Skeletal muscle satellite cell (primary cell): Measurements from ENCODE around the gene FAHD1. TPM values are rescaled to one million over a fixed set of nuclear protein-coding genes. Genes with fewer than 3 reads are reported as not detected.

Source experiments
- H3K27me3 ChIP-seq: 2 replicates; pipeline ENCODE4 v1.7.0; 2013; ENCODE audit warnings: low read length; ENCODE audit not compliant: control insufficient read depth, insufficient read depth
- H3K36me3 ChIP-seq: 2 replicates; pipeline ENCODE4 v1.7.0; 2013; ENCODE audit warnings: mild to moderate bottlenecking, control low read depth, low read length; ENCODE audit not compliant: insufficient read depth
- H3K4me1 ChIP-seq: 2 replicates; pipeline ENCODE4 v1.7.0; 2013; ENCODE audit warnings: low read length; ENCODE audit not compliant: control insufficient read depth, insufficient read depth
- H3K4me2 ChIP-seq: 2 replicates; pipeline ENCODE4 v1.7.0; 2013; ENCODE audit warnings: mild to moderate bottlenecking, low read length
- H3K4me3 ChIP-seq: 2 replicates; pipeline ENCODE4 v1.7.0; 2013; ENCODE audit warnings: low read length
- H3K9ac ChIP-seq: 2 replicates; pipeline ENCODE4 v1.7.0; 2013; ENCODE audit warnings: mild to moderate bottlenecking, low read depth, low read length, moderate library complexity
- H3K9me3 ChIP-seq: replicated peaks from 2 replicates; pipeline ENCODE4 v1.7.0; 2013; ENCODE audit warnings: mild to moderate bottlenecking, control low read depth, low read length
- total RNA-seq: library from RNA; depleted of rRNA; stranded (reverse); fragments of >200 nt; gene quantifications from 2 replicates; pipeline ENCODE4 v1.2.3, GENCODE V29; 2012; rRNA removed

The FAHD1 gene
- total RNA-seq = 67.1 and 76.3 TPM in 2 replicates

DNA sequence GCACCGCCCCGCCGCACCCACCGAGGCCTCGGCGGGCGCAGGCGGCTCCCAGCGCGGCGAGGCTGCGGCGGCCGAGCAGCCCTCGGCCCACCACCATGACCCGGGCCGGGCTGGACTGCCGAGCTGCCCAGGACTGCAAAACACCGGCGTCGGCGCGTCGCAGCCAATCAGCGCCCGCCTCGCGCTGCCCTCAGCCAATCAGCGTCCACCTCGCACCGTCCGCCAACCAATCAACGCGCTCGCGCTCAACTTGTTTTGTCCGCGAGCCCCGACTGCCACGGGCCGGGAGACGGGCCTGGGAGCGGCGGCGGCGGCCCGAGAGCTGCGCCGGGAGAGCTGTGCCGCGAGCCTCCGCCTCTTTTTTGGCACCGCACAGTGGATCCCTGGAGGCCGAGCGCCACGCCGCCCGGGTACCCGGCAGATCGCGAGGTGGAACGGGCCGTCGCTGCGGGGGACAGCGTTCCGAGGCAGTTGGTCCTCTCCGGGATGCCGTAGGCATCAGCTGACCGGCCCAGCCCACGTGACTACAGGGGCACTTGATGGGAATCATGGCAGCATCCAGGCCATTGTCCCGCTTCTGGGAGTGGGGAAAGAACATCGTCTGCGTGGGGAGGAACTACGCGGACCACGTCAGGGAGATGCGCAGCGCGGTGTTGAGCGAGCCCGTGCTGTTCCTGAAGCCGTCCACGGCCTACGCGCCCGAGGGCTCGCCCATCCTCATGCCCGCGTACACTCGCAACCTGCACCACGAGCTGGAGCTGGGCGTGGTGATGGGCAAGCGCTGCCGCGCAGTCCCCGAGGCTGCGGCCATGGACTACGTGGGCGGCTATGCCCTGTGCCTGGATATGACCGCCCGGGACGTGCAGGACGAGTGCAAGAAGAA lies at the start of gene FAHD1, which contains the start of gene HAGH:
FAHD1 (plus strand) TSS at position 516 of the 883 bp plus-strand sequence; CDS start at position 549, 33 bp downstream.
HAGH (minus strand) TSS at position 135 of the 883 bp plus-strand sequence; CDS start at position 97, 38 bp downstream.
- Histone ChIP-seq H3K4me3 (peak within 1 kb of the TSS; percentile 86), H3K9me3 (no peaks in the 10 kb centered on the region), H3K4me1 (peaks cover 19% of the 10 kb centered on the region), H3K27me3 (no peaks in the 10 kb centered on the region), H3K36me3 (peaks cover 3% of the 10 kb centered on the region), H3K4me2 (peak within 1 kb of the TSS; percentile 88), H3K9ac (peak within 1 kb of the TSS; percentile 78)

DNA sequence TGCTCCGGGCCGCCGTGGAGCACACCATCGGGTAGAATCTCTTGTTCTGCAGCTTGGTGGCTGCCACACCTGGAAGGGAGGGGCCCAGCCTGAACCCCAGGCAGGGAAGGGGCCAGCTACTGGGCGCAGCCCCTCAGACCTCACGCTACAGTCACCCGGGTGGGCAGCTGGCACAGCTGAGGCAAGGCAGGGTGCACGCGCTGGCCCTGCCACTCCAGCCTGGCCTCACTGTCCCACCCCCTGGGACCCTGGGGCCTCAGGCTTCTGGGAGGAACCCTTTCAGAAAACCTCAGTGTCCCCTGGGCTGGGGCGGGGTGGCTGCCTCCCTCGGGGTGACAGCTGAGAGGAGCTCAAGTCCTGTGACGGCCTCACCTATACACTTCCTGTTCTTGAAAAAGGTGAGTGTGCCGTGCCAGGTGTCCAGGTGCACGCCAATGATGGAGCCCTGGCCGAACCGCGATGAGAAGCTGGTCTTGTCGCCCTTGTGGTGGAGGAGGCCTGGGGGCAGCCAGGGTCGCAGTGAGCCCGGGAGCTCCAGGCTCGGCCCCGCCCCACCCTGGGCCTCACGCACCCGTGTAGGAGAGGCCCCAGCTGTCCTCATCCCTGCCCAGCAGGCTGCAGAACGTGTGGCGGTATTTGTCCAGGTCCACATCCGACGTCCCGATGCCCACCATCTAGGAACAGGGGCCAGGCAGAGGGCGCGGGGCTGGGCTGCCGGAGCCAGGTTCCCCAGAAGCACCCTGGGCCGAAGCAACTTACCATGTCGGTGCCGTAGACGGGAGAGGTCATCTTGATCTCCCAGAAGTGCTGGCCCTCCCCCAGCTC lies 49.4 kb upstream of the FAHD1 start:
- H3K4me2 ChIP-seq = no peak overlapping the region
- no peaks in the 10 kb centered on the region for H3K9me3 ChIP-seq
- H3K4me3 ChIP-seq = no peak overlapping the region
- peaks cover 22% of the 10 kb centered on the region for H3K4me1 ChIP-seq
- H3K27me3 ChIP-seq = no peaks in the 10 kb centered on the region
- no peak overlapping the region for H3K9ac ChIP-seq
- peaks cover 31% of the 10 kb centered on the region for H3K36me3 ChIP-seq

DNA sequence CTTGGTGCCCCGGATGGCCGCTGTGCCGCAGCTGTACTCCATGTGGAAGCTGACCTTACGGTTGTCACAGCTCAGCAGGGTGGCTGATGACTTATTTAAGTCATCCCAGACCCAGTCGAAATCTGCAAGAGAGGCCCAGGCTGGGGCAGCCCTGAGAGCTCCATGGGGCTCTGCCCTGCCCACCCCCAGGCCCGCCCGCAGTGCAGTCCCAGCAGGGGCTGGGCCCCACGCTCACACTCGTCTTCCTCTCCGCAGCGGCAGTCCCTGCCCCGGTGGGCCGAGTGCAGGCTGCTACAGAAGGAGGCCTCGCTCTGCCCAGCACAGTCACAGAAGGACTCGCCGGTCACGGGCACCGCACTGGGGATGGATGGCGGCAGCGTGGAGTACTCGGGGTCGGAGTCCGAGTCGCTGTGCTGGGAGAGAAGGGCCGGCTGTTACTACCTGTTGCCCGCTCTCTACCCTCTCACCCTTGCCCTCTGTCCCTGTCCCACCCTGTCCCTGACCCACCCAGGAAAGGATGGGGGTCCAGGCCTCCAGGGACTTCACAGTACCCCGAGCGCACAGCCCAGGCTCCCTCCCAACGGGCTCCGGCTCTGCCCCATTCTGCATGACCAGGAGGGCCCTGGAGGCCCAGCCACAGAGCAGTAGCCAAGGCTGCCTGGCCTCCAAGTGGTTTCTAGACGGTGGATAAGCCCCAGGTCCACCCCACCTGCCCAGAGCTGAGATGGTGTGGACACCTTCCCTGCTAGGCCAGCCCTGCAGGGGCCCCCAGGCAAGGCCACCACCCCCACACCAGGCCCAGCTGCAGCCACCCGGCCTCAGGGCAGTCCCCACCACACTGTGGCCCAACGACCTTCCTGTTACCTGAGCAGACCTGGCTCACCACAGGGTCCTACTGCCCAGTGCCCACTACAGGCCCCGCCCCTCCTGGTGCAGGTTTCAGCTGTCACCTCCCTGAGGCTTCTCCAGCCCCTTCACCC lies 48.5 kb upstream of the FAHD1 start:
- Histone ChIP-seq H3K4me1 (peaks cover 22% of the 10 kb centered on the region), H3K36me3 (peaks cover 31% of the 10 kb centered on the region), H3K4me2 (no peak overlapping the region), H3K9ac (no peak overlapping the region), H3K4me3 (no peak overlapping the region), H3K9me3 (no peaks in the 10 kb centered on the region), H3K27me3 (no peaks in the 10 kb centered on the region)

DNA sequence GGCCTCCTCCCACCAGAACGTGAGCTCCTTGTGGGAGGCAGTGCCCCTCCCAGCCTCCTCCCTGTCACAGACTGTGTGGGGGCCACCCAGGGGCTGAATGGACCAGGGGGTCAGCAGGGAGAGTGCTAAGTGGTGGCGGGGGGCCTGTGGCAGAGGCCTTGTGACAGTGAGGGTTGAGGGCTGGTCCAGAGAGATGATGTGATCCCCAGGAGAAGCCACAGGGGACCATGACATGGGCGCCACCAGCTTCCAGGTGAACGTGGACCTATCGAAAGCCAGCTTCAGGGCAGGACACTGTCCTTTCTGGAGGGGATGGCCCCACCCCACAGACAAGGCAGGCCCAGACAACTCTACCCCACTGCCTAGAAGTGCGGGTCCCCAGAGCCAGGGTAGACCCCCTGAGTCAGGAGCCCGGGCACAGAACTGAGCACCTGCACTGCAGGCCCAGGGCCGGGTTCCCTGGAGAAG lies 47.7 kb upstream of the FAHD1 start:
- H3K9ac ChIP-seq = no peak overlapping the region
- H3K4me1 ChIP-seq = peaks cover 20% of the 10 kb centered on the region
- H3K9me3 ChIP-seq = no peaks in the 10 kb centered on the region
- no peak overlapping the region for H3K4me2 ChIP-seq
- H3K4me3 ChIP-seq = no peak overlapping the region
- H3K27me3 ChIP-seq = no peaks in the 10 kb centered on the region
- H3K36me3 ChIP-seq = peaks cover 31% of the 10 kb centered on the region

DNA sequence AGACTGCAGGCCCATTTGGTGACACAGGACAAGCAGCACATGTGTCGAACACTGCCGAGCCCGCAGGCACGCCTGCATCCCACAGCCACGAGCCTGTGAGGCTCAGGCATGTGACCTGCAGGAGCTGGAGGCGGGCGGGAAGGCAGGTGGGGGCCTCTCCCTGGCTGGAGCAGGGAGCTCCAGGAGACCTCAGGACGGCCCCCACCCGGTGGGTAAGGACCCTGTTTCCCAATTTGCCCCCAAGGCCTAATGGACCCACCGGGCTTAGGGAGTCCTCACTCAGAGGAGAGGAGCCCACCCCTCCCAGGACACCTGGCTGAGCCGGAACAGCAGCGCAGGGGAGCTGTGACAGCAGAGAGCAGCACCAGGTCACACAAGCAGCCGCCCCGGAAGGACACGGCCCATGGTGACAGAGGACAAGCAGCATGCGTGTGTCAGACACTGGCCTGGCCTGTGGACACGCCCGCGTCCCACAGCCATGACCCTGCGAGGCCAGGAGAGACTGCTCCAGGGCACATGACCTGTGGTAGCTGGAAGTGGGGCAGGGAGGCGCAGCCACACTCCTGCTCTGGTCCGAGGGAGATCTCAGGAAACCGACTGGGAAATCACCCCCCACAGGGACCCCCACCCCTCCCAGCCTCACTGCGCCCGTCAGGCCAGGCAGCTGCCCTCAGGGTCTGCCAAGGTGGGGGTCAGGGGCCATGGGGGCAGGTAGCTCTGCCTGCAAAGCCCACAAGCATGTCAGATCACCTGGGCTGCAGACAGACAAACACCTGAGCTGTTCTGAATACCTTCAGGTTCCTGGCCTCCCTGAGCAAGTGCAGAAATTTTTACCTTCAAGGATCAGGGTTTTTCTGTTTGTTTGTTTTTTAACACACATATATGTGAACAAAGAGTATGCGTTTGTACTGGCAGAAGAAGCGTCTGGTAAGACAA lies 47.0 kb upstream of the FAHD1 start:
- H3K4me3 ChIP-seq = no peak overlapping the region
- H3K4me2 ChIP-seq = no peak overlapping the region
- no peaks in the 10 kb centered on the region for H3K27me3 ChIP-seq
- H3K4me1 ChIP-seq = peaks cover 12% of the 10 kb centered on the region
- H3K9ac ChIP-seq = no peak overlapping the region
- no peaks in the 10 kb centered on the region for H3K9me3 ChIP-seq
- peaks cover 31% of the 10 kb centered on the region for H3K36me3 ChIP-seq

DNA sequence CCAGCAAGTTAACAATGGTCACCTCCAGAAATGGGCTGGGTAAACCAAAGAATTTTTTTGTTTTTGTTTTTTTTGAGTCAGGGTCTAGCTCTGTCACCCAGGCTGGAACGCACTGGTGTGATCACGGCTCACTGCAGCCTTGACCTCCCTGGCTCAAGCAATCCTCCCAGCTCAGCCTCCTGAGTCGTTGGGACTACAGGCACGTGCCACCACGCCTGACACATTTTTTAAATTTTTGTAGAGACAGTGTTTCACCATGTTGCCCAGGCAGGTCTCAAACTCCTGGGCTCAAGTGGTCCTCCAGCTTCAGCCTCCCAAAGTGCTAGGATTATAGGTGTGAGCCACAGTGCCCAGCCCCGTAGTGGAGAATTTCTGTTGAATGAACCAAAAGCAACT lies 46.3 kb upstream of the FAHD1 start:
- Histone ChIP-seq H3K4me1 (peaks cover 9% of the 10 kb centered on the region), H3K4me3 (no peak overlapping the region), H3K36me3 (peaks cover 25% of the 10 kb centered on the region), H3K9me3 (no peaks in the 10 kb centered on the region), H3K27me3 (no peaks in the 10 kb centered on the region), H3K9ac (no peak overlapping the region), H3K4me2 (peak overlapping the region; percentile 96)

DNA sequence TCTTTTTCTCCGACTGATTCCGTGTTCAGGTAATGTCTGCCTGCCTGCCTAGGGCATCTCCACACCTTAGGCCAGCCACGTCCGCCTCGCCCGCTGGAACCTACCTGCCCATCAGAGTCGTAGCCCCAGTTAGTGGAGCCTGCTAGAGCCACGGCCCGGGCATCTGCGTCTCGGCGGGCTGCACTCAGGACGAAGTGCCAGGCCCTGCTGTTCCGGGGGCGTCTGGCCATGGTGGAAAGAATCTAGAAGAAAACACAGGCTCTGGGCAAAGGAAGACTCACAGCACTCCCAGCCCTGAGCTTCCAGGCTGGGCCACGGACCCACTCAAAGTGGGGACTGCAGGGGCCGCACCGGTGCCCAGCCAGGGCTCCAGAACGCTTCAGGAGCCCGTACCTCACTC lies 45.8 kb upstream of the FAHD1 start:
- Histone ChIP-seq H3K4me1 (peaks cover 9% of the 10 kb centered on the region), H3K9ac (peak overlapping the region; percentile 82), H3K36me3 (peaks cover 23% of the 10 kb centered on the region)

DNA sequence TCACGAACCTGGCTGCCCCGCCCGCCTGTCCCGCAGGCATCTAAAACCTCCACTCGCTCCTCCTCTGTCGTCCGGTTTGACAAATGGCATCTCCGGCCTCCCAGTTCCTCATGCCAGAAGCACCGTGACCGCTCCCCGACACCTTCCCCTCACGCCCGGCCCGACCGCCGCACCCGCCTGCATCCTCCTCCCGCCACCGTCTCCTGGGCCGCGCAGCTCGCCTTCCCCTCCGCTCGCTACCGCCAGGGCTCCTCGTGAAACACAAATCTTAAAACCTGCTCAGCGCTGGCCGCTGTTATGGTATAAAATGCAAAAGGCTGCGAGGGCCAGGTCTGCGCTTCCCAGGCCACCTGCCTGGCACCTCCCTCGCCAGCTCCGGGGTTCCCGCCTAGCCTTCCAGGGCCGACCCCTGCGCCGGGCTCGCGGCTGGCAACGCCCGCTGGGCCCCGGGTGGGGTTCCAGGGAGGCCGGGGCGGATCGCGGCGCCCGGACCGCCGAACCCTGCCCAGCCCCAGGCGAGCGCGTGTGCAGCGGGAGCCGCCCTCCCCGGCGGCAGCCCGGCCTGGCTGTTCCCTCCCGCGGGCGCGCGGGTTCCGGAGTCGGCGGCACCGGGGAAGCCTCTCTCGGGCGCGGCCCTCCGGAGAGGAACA lies 45.1 kb upstream of the FAHD1 start:
- Histone ChIP-seq H3K27me3 (no peaks in the 10 kb centered on the region), H3K9me3 (no peaks in the 10 kb centered on the region), H3K4me2 (peak overlapping the region; percentile 96), H3K4me1 (peaks cover 9% of the 10 kb centered on the region), H3K36me3 (peaks cover 24% of the 10 kb centered on the region), H3K4me3 (peak overlapping the region; percentile 74), H3K9ac (peak overlapping the region; percentile 82)

More for the DNA sequence above, 45.8 kb upstream of the FAHD1 start:
- Histone ChIP-seq H3K9me3 (no peaks in the 10 kb centered on the region), H3K4me2 (peak overlapping the region; percentile 96), H3K4me3 (peak overlapping the region; percentile 74), H3K27me3 (no peaks in the 10 kb centered on the region)

DNA sequence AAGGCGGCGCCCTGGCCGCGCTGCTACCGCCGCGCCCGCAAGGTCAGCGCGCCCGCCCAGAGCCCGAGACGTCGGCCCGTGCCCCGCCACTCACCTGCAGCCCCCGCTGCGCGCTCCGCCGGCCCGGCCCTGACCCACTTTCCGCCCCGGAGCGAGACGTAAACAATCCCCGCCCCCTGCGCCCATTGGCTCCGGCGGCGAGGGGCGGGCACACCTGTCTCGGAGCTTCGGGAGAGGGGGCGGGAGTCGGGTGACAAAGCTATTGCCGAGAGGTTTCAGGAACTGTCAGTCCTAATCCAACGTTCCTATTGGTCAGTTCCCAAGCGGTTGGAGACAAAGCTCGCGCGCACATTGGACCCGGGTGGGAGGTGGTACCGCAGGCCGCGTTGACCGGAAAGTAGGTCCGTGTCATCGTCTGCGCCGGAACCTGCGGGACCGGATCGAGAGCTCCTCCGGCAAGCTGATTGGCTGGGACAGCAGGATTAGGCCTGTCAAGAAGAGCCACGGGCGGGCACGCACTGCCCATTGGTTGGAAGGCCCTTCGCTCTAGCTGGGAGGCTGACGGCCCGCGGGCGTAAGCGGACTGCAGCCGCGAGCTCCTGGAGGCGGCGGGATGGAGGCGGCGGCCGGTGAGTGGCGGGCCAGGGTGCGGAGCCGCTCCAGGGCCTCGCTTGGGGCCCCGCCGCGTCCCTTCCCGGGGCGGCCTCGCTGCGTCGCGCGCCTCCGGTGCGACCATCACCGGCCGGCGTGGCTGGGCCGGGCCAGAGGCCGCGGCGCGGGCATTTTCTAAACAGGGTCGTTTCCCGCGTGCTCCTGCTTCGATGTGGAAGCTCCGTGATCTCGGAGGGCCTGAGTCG lies 44.4 kb upstream of the FAHD1 start, which contains the start of the genes NUBP2 and SPSB3:
NUBP2 (plus strand) TSS at position 553 of the 857 bp plus-strand sequence; CDS start at position 614, 61 bp downstream.
SPSB3 (minus strand) TSS at position 164 of the 857 bp plus-strand sequence. CDS start 1,088 bp downstream, outside the sequence.
- peak within 1 kb of the TSS; percentile 87 for H3K4me3 ChIP-seq
- no peaks in the 10 kb centered on the region for H3K9me3 ChIP-seq
- peaks cover 9% of the 10 kb centered on the region for H3K4me1 ChIP-seq
- H3K9ac ChIP-seq = peak within 1 kb of the TSS; percentile 89
- no peaks in the 10 kb centered on the region for H3K27me3 ChIP-seq
- H3K4me2 ChIP-seq = peak within 1 kb of the TSS; percentile 99
- peaks cover 18% of the 10 kb centered on the region for H3K36me3 ChIP-seq
